Measurements from ENCODE around the gene FMNL2.
"Not testable (repeated sequence)": the region's sequence is repeated elsewhere in the genome, so short reads cannot be mapped to it uniquely, and the experiment has no call there.

The FMNL2 gene

GRCh38 chr2:152319822-152320570 is 15.0 kb upstream of the FMNL2 start:
- no peak for ATAC-seq
- TF ChIP-seq OSR1 (CRISPR knock-in tag; IDR thresholded peaks at IDR 0.05) (no peak), BACH2 (CRISPR knock-in tag; IDR thresholded peaks at IDR 0.05; ENCODE audit: borderline replicate concordance) (no peak), TOX (CRISPR knock-in tag; IDR thresholded peaks at IDR 0.05; ENCODE audit: borderline replicate concordance) (no peak), TCF4 (CRISPR knock-in tag; IDR thresholded peaks at IDR 0.05; ENCODE audit: borderline replicate concordance) (no peak), PATZ1 (CRISPR knock-in tag; IDR thresholded peaks at IDR 0.05; ENCODE audit: borderline replicate concordance) (no peak), RARB (CRISPR knock-in tag; IDR thresholded peaks at IDR 0.05) (no peak), ZNF565 (CRISPR knock-in tag; conservative IDR thresholded peaks at IDR 0.05; ENCODE audit: low read depth) (no peak), ZNF8 (CRISPR knock-in tag; IDR thresholded peaks at IDR 0.05) (no peak), CSRNP3 (CRISPR knock-in tag; IDR thresholded peaks at IDR 0.05) (no peak)

- no peak for ATAC-seq
- TF ChIP-seq ARNTL (CRISPR knock-in tag; IDR thresholded peaks at IDR 0.05; ENCODE audit: borderline replicate concordance, low read depth) (no peak), CSDC2 (CRISPR knock-in tag; IDR thresholded peaks at IDR 0.05) (no peak), PPARA (CRISPR knock-in tag; IDR thresholded peaks at IDR 0.05; ENCODE audit: borderline replicate concordance) (no peak), GLIS3 (CRISPR knock-in tag; IDR thresholded peaks at IDR 0.05) (no peak), ZFP30 (CRISPR knock-in tag; IDR thresholded peaks at IDR 0.05) (no peak)
- TF ChIP-seq, protein P1, sequence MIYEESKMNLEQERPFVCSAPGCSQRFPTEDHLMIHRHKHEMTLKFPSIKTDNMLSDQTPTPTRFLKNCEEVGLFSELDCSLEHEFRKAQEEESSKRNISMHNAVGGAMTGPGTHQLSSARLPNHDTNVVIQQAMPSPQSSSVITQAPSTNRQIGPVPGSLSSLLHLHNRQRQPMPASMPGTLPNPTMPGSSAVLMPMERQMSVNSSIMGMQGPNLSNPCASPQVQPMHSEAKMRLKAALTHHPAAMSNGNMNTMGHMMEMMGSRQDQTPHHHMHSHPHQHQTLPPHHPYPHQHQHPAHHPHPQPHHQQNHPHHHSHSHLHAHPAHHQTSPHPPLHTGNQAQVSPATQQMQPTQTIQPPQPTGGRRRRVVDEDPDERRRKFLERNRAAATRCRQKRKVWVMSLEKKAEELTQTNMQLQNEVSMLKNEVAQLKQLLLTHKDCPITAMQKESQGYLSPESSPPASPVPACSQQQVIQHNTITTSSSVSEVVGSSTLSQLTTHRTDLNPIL (CRISPR knock-in tag; IDR thresholded peaks at IDR 0.05; ENCODE audit: low read depth): no peak
- TF ChIP-seq, protein P2, sequence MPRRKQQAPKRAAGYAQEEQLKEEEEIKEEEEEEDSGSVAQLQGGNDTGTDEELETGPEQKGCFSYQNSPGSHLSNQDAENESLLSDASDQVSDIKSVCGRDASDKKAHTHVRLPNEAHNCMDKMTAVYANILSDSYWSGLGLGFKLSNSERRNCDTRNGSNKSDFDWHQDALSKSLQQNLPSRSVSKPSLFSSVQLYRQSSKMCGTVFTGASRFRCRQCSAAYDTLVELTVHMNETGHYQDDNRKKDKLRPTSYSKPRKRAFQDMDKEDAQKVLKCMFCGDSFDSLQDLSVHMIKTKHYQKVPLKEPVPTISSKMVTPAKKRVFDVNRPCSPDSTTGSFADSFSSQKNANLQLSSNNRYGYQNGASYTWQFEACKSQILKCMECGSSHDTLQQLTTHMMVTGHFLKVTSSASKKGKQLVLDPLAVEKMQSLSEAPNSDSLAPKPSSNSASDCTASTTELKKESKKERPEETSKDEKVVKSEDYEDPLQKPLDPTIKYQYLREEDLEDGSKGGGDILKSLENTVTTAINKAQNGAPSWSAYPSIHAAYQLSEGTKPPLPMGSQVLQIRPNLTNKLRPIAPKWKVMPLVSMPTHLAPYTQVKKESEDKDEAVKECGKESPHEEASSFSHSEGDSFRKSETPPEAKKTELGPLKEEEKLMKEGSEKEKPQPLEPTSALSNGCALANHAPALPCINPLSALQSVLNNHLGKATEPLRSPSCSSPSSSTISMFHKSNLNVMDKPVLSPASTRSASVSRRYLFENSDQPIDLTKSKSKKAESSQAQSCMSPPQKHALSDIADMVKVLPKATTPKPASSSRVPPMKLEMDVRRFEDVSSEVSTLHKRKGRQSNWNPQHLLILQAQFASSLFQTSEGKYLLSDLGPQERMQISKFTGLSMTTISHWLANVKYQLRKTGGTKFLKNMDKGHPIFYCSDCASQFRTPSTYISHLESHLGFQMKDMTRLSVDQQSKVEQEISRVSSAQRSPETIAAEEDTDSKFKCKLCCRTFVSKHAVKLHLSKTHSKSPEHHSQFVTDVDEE (CRISPR knock-in tag; IDR thresholded peaks at IDR 0.05): no peak
- TF ChIP-seq, protein P3, sequence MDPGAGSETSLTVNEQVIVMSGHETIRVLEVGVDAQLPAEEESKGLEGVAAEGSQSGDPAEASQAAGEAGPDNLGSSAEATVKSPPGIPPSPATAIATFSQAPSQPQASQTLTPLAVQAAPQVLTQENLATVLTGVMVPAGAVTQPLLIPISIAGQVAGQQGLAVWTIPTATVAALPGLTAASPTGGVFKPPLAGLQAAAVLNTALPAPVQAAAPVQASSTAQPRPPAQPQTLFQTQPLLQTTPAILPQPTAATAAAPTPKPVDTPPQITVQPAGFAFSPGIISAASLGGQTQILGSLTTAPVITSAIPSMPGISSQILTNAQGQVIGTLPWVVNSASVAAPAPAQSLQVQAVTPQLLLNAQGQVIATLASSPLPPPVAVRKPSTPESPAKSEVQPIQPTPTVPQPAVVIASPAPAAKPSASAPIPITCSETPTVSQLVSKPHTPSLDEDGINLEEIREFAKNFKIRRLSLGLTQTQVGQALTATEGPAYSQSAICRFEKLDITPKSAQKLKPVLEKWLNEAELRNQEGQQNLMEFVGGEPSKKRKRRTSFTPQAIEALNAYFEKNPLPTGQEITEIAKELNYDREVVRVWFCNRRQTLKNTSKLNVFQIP (CRISPR knock-in tag; IDR thresholded peaks at IDR 0.05; ENCODE audit: borderline replicate concordance, low read depth): no peak
Observed at GRCh38 chr2:152320814-152321213, 14.2 kb upstream of the FMNL2 start.

DNA sequence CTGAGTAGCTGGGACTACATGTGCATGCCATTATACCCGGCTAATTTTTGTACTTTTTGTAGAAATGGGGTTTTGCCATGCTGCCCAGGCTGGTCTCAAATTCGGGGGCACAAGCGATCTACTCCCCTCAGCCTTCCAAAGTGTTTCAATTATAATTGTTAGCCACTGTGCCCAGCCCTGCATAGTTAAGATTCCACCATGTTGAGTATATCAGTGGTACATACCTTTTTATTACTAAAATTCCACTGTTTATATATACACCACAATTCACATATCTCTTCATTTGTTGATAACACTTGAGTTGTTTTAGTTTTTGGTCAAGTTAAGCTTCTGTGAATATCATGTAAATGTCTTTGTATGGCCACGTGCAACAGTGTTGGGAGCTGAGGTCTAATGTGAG is 12.8 kb upstream of the FMNL2 start:
- TF ChIP-seq ZNF565 (CRISPR knock-in tag; conservative IDR thresholded peaks at IDR 0.05; ENCODE audit: low read depth) (no peak), ARNTL (CRISPR knock-in tag; IDR thresholded peaks at IDR 0.05; ENCODE audit: borderline replicate concordance, low read depth) (no peak), OSR1 (CRISPR knock-in tag; IDR thresholded peaks at IDR 0.05) (no peak), ZNF8 (CRISPR knock-in tag; IDR thresholded peaks at IDR 0.05) (no peak), ZC3H10 (CRISPR knock-in tag; IDR thresholded peaks at IDR 0.05) (no peak), CSDC2 (CRISPR knock-in tag; IDR thresholded peaks at IDR 0.05) (no peak), ZNF70 (CRISPR knock-in tag; IDR thresholded peaks at IDR 0.05) (no peak), BACH2 (CRISPR knock-in tag; IDR thresholded peaks at IDR 0.05; ENCODE audit: borderline replicate concordance) (no peak), PPARA (CRISPR knock-in tag; IDR thresholded peaks at IDR 0.05; ENCODE audit: borderline replicate concordance) (no peak), PATZ1 (CRISPR knock-in tag; IDR thresholded peaks at IDR 0.05; ENCODE audit: borderline replicate concordance) (no peak)
- TF ChIP-seq, protein P3 (CRISPR knock-in tag; IDR thresholded peaks at IDR 0.05; ENCODE audit: borderline replicate concordance, low read depth): no peak
- TF ChIP-seq, protein P1 (CRISPR knock-in tag; IDR thresholded peaks at IDR 0.05; ENCODE audit: low read depth): no peak
- peak; percentile 53; the same call in 2 of the 3 replicates for ATAC-seq

- ATAC-seq: not testable (repeated sequence)
Observed at GRCh38 chr2:152325126-152325525, 9.8 kb upstream of the FMNL2 start.
